HFFc6 (cell line): Measurements from ENCODE around the gene MIPEP. TPM values are rescaled to one million over a fixed set of nuclear protein-coding genes. Genes with fewer than 3 reads are reported as not detected.

Source experiments
- DNase-seq: peaks from one replicate; pipeline ENCODE4 v3.0.0-alpha.2; 2018
- H3K27ac Mint-ChIP-seq: 2 replicates; pipeline ENCODE4 v1.8.0; 2020; ENCODE audit warnings: mild to moderate bottlenecking, mixed read lengths
- H3K27me3 Mint-ChIP-seq: 2 replicates; pipeline ENCODE4 v1.8.0; 2021; ENCODE audit warnings: mild to moderate bottlenecking, moderate library complexity, mixed read lengths; ENCODE audit not compliant: insufficient read depth
- H3K36me3 Mint-ChIP-seq: 2 replicates; pipeline ENCODE4 v1.8.0; 2021; ENCODE audit warnings: low read depth, mixed read lengths
- H3K4me1 Mint-ChIP-seq: 2 replicates; pipeline ENCODE4 v1.8.0; 2020; ENCODE audit warnings: low read depth, mixed read lengths
- H3K4me3 Mint-ChIP-seq: 2 replicates; pipeline ENCODE4 v1.8.0; 2020; ENCODE audit warnings: mild to moderate bottlenecking, moderate library complexity, mixed read lengths
- H3K9me3 Mint-ChIP-seq: 2 replicates; pipeline ENCODE4 v1.8.0; 2020; ENCODE audit warnings: mild to moderate bottlenecking, mixed read lengths
- total RNA-seq, 6 experiments: library from RNA; stranded (reverse); fragmentation: NEBNext Ultra II Directional; extraction: Animal tissue kit (Norgen Biotek cat#: 25700); gene quantifications; 2 replicates in 1 of 6; 3 replicates in 5 of 6; pipeline ENCODE4 v1.2.3, GENCODE V29; 2021
- TF ChIP-seq, protein P1 (sequence below): fragments of 200-600 bp; sonication (generic); IDR thresholded peaks from 2 replicates; pipeline ENCODE4 v1.5.0; 2021; ENCODE audit warnings: antibody characterized with exemption, mild to moderate bottlenecking

Gene MIPEP
- total RNA-seq, 6 experiments from 2014 or later: 11.3 to 15.6 (median 13.1) TPM

DNA sequence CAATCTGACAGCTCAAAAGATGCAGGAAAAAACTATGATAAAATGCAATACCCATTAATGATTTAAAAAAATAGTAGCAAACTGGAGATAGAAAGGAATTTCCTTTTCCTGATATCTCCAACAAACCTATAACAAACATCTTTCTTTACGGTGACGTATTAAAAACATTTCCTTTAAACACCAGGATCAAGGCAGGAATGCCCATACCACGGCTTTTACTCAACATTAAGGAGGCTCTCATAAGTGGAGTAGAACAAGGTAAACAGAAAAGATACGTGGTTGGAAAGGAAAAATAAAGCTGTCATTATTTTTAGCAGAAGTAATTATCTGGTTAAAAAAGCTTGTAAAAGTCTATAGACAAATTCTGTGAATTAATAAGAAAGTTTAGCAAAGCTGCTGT lies 61.1 kb downstream of the MIPEP start:
- Mint-ChIP-seq H3K27me3 (no peaks in the 10 kb centered on the region), H3K36me3 (peaks cover 39% of the 10 kb centered on the region), H3K27ac (no peak overlapping the region), H3K4me3 (no peak overlapping the region), H3K4me1 (peaks cover 20% of the 10 kb centered on the region), H3K9me3 (peaks cover 16% of the 10 kb centered on the region)
- DNase-seq: no peak
- TF ChIP-seq, protein P1, sequence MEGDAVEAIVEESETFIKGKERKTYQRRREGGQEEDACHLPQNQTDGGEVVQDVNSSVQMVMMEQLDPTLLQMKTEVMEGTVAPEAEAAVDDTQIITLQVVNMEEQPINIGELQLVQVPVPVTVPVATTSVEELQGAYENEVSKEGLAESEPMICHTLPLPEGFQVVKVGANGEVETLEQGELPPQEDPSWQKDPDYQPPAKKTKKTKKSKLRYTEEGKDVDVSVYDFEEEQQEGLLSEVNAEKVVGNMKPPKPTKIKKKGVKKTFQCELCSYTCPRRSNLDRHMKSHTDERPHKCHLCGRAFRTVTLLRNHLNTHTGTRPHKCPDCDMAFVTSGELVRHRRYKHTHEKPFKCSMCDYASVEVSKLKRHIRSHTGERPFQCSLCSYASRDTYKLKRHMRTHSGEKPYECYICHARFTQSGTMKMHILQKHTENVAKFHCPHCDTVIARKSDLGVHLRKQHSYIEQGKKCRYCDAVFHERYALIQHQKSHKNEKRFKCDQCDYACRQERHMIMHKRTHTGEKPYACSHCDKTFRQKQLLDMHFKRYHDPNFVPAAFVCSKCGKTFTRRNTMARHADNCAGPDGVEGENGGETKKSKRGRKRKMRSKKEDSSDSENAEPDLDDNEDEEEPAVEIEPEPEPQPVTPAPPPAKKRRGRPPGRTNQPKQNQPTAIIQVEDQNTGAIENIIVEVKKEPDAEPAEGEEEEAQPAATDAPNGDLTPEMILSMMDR: no peak

DNA sequence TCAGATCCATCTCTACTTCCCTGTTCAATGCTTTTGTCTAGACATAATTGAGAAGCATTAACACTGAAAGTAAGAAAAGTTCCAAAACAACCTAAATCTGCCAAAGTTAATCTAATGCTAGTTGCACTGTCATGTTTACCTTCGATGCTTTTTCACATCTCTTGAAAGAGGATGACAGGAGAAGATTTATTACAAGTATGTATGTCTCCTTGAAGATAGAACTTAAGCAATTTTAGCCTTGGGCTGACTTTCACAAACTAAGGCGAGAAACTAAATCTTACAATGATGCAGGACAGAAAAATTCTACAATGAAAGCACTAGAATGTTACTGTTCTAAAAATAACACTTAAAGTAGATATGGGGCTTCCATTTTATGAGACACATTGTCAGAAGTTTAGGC lies 64.0 kb downstream of the MIPEP start:
- peaks cover 20% of the 10 kb centered on the region for H3K4me1 Mint-ChIP-seq
- peaks cover 47% of the 10 kb centered on the region for H3K36me3 Mint-ChIP-seq
- H3K27ac Mint-ChIP-seq: no peak overlapping the region
- no peak overlapping the region for H3K4me3 Mint-ChIP-seq
- TF ChIP-seq, protein P1: no peak
- no peak for DNase-seq
- H3K9me3 Mint-ChIP-seq: peaks cover 20% of the 10 kb centered on the region
- no peaks in the 10 kb centered on the region for H3K27me3 Mint-ChIP-seq

DNA sequence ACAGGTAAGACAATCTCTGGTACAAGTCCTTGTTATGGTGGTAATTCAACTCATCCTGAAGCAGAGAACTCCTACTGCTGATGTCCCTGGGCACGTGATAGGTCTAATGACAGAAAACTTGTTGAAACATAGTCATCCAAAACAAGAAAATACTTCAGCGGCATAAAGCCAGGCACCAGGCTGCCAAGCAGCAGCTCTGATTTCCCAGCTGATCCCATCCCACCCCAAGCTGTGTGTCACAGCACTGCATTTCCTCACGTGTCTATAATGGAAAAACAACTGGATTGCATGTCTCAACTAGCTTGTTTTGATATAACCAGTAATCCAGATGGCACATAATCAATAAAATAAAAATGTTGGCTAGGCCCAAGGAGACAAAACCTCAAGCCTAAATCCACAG lies 64.8 kb downstream of the MIPEP start:
- TF ChIP-seq, protein P1: no peak
- DNase-seq: no peak
- H3K9me3 Mint-ChIP-seq: peaks cover 20% of the 10 kb centered on the region
- peaks cover 16% of the 10 kb centered on the region for H3K4me1 Mint-ChIP-seq
- H3K36me3 Mint-ChIP-seq: peaks cover 47% of the 10 kb centered on the region
- no peak overlapping the region for H3K4me3 Mint-ChIP-seq
- H3K27me3 Mint-ChIP-seq: no peaks in the 10 kb centered on the region
- H3K27ac Mint-ChIP-seq: no peak overlapping the region

DNA sequence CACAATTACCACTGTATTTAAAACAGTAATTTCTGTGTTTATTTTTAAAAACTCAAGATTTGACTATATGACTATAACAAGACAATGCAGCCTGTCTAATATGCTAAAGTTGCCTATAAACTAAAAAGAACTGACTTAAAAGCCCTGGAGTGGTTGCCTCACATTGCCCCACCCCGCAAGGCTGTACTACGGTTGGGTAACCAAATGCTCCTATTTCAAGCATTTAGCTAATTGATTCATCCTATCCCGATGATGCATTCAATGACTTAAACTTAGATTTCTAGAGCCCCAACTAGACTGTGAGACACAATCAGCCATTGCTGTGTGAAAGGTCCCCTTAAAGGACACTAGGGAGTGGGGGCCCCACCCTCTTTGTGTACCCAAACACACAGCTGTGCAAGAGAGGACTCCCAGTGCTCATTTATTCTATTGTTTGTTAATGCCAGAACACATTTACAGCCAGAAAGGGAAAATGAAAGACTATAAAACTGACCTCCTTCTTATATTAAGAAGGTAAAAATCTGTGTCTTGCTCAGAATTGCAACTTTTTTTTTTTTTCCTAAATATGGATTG lies 66.9 kb downstream of the MIPEP start:
- H3K27me3 Mint-ChIP-seq: no peaks in the 10 kb centered on the region
- H3K4me3 Mint-ChIP-seq: no peak overlapping the region
- TF ChIP-seq, protein P1: no peak
- no peaks in the 10 kb centered on the region; the same call in 1 of the 2 replicates for H3K4me1 Mint-ChIP-seq
- H3K9me3 Mint-ChIP-seq: peaks cover 20% of the 10 kb centered on the region
- DNase-seq: no peak
- no peak overlapping the region for H3K27ac Mint-ChIP-seq
- H3K36me3 Mint-ChIP-seq: peaks cover 45% of the 10 kb centered on the region

DNA sequence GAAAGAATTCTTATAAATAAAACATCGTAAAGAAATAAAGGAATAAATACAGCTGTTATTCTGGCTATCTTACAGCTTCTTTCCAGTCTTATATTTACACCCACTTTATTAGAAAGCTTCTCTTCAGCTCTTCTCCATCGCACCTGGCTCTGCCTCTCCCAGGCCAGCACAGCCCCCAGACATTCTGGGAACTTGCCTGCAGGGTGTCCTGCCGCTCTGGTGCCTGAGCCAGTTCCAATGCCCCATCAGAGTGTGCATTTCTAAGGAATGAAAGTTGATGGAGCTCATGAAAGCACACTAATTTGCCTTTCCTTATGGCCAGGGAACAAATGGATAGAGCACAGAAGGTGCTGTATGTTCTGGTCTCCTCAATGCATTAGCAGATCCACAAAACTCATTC lies 68.7 kb downstream of the MIPEP start:
- no peak for DNase-seq
- TF ChIP-seq, protein P1: no peak
- Mint-ChIP-seq H3K9me3 (peaks cover 10% of the 10 kb centered on the region), H3K27ac (no peak overlapping the region), H3K36me3 (peaks cover 27% of the 10 kb centered on the region), H3K4me3 (no peak overlapping the region), H3K27me3 (no peaks in the 10 kb centered on the region), H3K4me1 (no peaks in the 10 kb centered on the region)
